Measurements from ENCODE around the gene EFNA2. TPM values are rescaled to one million over a fixed set of nuclear protein-coding genes. Genes with fewer than 3 reads are reported as not detected.

The EFNA2 gene
- total RNA-seq, 1 donor from 2014 or later: 14.6 TPM

- TF ChIP-seq CTCF (IDR thresholded peaks at IDR 0.05; ENCODE audit: unreplicated experiment): no peak
- Mint-ChIP-seq H3K4me1 (ENCODE audit: unreplicated experiment) (peaks cover 42% of the 10 kb centered on the region), H3K27ac (ENCODE audit: unreplicated experiment) (peak overlapping the region; percentile 93), H3K4me3 (ENCODE audit: unreplicated experiment) (peak overlapping the region; percentile 62), H3K27me3 (ENCODE audit: unreplicated experiment) (peaks cover 28% of the 10 kb centered on the region), H3K9me3 (ENCODE audit: unreplicated experiment) (no peaks in the 10 kb centered on the region), H3K36me3 (ENCODE audit: low read depth, unreplicated experiment) (peaks cover 18% of the 10 kb centered on the region)
- no peak for DNase-seq (ENCODE audit: low spot score)
Observed at GRCh38 chr19:1258707-1259205, 26.9 kb upstream of the EFNA2 start.

GRCh38 chr19:1259206-1259875 lies 26.3 kb upstream of the EFNA2 start:
- Mint-ChIP-seq H3K27ac (ENCODE audit: unreplicated experiment) (peak overlapping the region; percentile 93), H3K36me3 (ENCODE audit: low read depth, unreplicated experiment) (peaks cover 18% of the 10 kb centered on the region), H3K4me1 (ENCODE audit: unreplicated experiment) (peaks cover 42% of the 10 kb centered on the region), H3K4me3 (ENCODE audit: unreplicated experiment) (peak overlapping the region; percentile 59), H3K9me3 (ENCODE audit: unreplicated experiment) (no peaks in the 10 kb centered on the region), H3K27me3 (ENCODE audit: unreplicated experiment) (peaks cover 28% of the 10 kb centered on the region)
- no peak for TF ChIP-seq CTCF (IDR thresholded peaks at IDR 0.05; ENCODE audit: unreplicated experiment)
- peak; percentile 68 for DNase-seq (ENCODE audit: low spot score)

- peak overlapping the region; percentile 92 for H3K27ac Mint-ChIP-seq (ENCODE audit: unreplicated experiment)
- H3K27me3 Mint-ChIP-seq (ENCODE audit: unreplicated experiment): peaks cover 24% of the 10 kb centered on the region
- no peaks in the 10 kb centered on the region for H3K9me3 Mint-ChIP-seq (ENCODE audit: unreplicated experiment)
- peak overlapping the region; percentile 59 for H3K4me3 Mint-ChIP-seq (ENCODE audit: unreplicated experiment)
- no peak for DNase-seq (ENCODE audit: low spot score)
- H3K36me3 Mint-ChIP-seq (ENCODE audit: low read depth, unreplicated experiment): peaks cover 12% of the 10 kb centered on the region
- H3K4me1 Mint-ChIP-seq (ENCODE audit: unreplicated experiment): peaks cover 38% of the 10 kb centered on the region
- no peak for TF ChIP-seq CTCF (IDR thresholded peaks at IDR 0.05; ENCODE audit: unreplicated experiment)
Observed at GRCh38 chr19:1259876-1260748, 25.6 kb upstream of the EFNA2 start.

GRCh38 chr19:1260749-1261537 lies 24.7 kb upstream of the EFNA2 start:
- peaks cover 23% of the 10 kb centered on the region for H3K27me3 Mint-ChIP-seq (ENCODE audit: unreplicated experiment)
- H3K27ac Mint-ChIP-seq (ENCODE audit: unreplicated experiment): peak overlapping the region; percentile 89
- peak overlapping the region; percentile 92 for H3K4me3 Mint-ChIP-seq (ENCODE audit: unreplicated experiment)
- no peak for TF ChIP-seq CTCF (IDR thresholded peaks at IDR 0.05; ENCODE audit: unreplicated experiment)
- H3K4me1 Mint-ChIP-seq (ENCODE audit: unreplicated experiment): peaks cover 41% of the 10 kb centered on the region
- peak; percentile 98 for DNase-seq (ENCODE audit: low spot score)
- H3K36me3 Mint-ChIP-seq (ENCODE audit: low read depth, unreplicated experiment): peaks cover 12% of the 10 kb centered on the region
- no peaks in the 10 kb centered on the region for H3K9me3 Mint-ChIP-seq (ENCODE audit: unreplicated experiment)

Measured in endothelial cell (in vitro differentiated cells).